GM18873 (cell line): ENCODE data around the gene ABI3BP.

Source experiments
- ATAC-seq: cut with Tn5 transposase; IDR thresholded peaks from one replicate; pipeline ENCODE4 v1.9.1; 2021; ENCODE audit warnings: mild to moderate bottlenecking, moderate library complexity, moderate number of reproducible peaks; ENCODE audit not compliant: unreplicated experiment, low FRiP score

The ABI3BP gene

DNA sequence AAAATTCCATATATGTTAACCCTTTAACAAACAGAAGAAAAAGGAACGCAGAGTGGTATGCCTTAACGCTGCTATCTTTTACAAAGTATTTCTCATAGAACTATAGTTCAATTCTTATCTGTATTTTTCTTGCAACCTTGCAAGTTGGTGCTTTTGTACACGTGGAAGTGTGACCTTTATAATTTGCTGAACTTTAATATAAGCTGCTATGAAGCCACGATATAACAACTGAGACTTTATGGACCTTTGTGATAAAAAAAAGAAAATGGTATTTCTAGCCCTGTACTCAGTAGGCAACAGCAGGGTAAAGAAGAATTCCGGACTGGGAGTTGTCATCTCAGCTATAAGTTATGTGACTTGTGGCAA is 290.3 kb downstream of the ABI3BP start:
- ATAC-seq = no peak

DNA sequence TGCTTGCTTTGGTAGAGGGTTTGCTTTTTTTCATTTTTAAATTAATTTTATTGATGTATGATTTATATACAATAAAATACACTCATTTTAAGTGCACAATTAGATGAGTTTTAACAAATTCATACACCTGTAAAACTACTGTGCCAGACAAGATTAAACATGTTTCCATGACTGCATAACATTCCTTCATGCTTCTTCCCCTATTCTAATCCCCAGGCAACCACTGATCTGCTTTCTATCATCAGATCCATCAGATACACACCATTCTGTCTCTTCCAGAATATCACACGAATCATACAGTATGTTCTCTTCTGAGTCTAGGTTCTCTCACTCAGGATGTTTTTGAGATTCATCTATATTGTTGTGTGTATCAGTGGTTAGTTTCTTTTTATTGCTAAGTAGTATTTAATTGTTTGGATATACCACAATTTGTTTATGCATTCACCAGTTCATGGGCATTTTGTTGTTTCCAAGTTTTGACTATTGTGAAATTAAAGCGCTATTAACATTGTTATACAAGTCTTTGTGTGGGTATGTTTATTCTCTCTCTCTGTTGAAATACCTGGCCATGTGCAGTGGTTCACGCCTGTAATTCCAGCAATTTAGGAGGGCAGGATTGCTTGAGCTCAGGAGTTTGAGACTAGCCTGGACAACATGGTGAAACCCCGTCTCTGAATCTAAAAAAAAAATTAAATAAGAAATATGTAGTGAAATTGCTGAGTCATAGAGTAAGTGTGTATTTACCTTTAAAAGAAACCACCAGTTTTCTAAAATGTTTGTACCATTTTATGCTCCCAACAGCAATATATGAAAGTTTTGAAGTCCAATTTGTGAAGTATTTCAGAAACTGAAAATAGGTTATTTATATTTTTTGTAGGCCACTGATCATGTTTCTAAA is 290.9 kb downstream of the ABI3BP start:
- no peak for ATAC-seq

DNA sequence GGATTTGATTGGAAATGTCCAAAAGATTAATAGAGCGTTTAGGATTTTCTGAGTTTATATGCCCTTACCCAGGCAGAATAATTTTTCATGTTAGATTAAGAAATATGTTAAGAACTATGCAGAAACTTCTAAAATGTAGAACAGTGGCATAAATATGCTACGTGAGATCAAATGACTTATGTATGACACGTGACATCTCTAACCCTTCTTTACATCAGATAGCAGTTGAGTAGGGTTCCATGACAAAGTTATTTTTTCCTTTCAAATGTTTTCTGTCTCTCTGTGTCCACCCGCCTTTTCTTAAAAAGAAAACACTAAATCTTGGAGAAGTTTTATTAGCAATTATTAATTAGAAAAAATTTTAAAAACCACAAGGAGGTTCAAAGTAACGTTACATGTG is 292.5 kb downstream of the ABI3BP start:
- ATAC-seq = no peak
